GM12891 (cell line): ENCODE results near the gene IRS1.

Experiments
- PAX5 ChIP-seq: IDR thresholded peaks from 2 replicates; pipeline ENCODE4 v1.6.1; 2011; ENCODE audit warnings: low read length, moderate library complexity, mild to moderate bottlenecking; ENCODE audit not compliant: insufficient read depth, severe bottlenecking
- POLR2A ChIP-seq: IDR thresholded peaks from 2 replicates; pipeline ENCODE4 v1.6.1; 2011; ENCODE audit warnings: low read depth, low read length, control low read depth

DNA sequence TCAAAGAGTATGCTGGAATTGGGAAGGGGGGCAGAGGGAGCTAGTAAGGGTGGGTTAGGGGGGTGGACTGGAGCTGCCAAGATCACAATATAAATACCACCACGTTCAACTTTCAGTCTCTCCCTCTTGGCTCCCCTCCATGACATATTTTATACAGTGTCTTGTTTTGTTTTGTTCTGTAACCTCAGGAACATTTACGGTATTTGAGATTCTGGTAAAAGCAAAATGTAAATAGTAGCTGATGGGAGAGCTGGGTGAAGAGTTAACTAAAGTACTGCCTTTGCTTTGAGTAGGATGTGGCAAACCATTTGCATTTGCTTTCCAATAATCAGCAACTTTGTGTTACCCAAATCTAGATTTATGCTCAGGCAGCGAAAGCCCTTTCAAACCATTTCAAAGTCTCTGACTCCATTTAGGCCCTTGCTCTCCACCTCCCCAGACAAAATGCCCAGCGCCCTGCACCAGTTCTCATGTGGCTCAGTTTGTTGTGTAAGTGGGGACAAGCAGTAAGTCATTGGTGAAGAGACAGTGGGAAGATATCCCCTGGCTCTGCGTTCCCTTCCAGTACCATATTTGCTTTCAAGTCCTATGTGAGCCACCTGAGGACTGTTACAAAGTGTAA lies 17.4 kb downstream of the IRS1 start:
- TF ChIP-seq POLR2A, result no peak
- no peak for TF ChIP-seq PAX5
